HG03064 (cell line): ENCODE data around the gene CDKL1.
"Not testable (repeated sequence)": the region's sequence is repeated elsewhere in the genome, so short reads cannot be mapped to it uniquely, and the experiment has no call there.

Source experiments
- ATAC-seq: cut with Tn5 transposase; IDR thresholded peaks from one replicate; pipeline ENCODE4 v1.9.1; 2021; ENCODE audit warnings: low read depth; ENCODE audit not compliant: unreplicated experiment

The CDKL1 gene

GRCh38 chr14:50359631-50360030 lies 37.0 kb downstream of the CDKL1 start:
- no peak for ATAC-seq

- no peak for ATAC-seq
Measured at GRCh38 chr14:50357753-50358395, 38.8 kb downstream of the CDKL1 start.

GRCh38 chr14:50357124-50357523 lies 39.6 kb downstream of the CDKL1 start:
- no peak for ATAC-seq

GRCh38 chr14:50356283-50356682 lies 40.4 kb downstream of the CDKL1 start:
- not testable (repeated sequence) for ATAC-seq

- ATAC-seq: no peak
Measured at GRCh38 chr14:50355692-50356091, 41.0 kb downstream of the CDKL1 start.

GRCh38 chr14:50354527-50354926 lies 42.2 kb downstream of the CDKL1 start:
- no peak for ATAC-seq

- no peak for ATAC-seq
Measured at GRCh38 chr14:50353126-50353525, 43.6 kb downstream of the CDKL1 start.

- ATAC-seq: no peak
Measured at GRCh38 chr14:50352584-50352983, 44.1 kb downstream of the CDKL1 start.

GRCh38 chr14:50350975-50351374 lies 45.7 kb downstream of the CDKL1 start:
- no peak for ATAC-seq

- no peak for ATAC-seq
Measured at GRCh38 chr14:50348933-50349332, 47.7 kb downstream of the CDKL1 start.

- ATAC-seq: no peak
Measured at GRCh38 chr14:50347521-50347920, 49.2 kb downstream of the CDKL1 start.

GRCh38 chr14:50345846-50346422 lies 50.7 kb downstream of the CDKL1 start:
- ATAC-seq: no peak

GRCh38 chr14:50344876-50345563 lies 51.7 kb downstream of the CDKL1 start:
- no peak for ATAC-seq

- peak; percentile 83 for ATAC-seq
Measured at GRCh38 chr14:50344116-50344775, 52.4 kb downstream of the CDKL1 start.

- no peak for ATAC-seq
Measured at GRCh38 chr14:50343434-50343833, 53.2 kb downstream of the CDKL1 start.

GRCh38 chr14:50342221-50343078 lies 54.2 kb downstream of the CDKL1 start:
- no peak for ATAC-seq

GRCh38 chr14:50340963-50341362 lies 55.7 kb downstream of the CDKL1 start:
- no peak for ATAC-seq

GRCh38 chr14:50340045-50340444 lies 56.6 kb downstream of the CDKL1 start:
- no peak for ATAC-seq

- ATAC-seq: no peak
Measured at GRCh38 chr14:50339178-50339804, 57.4 kb downstream of the CDKL1 start.

- ATAC-seq: no peak
Measured at GRCh38 chr14:50338587-50338986, 58.1 kb downstream of the CDKL1 start.
